ENCODE results near the gene DIPK1B.
A peak's percentile ranks its signal among the peaks of the same experiment; 100 is the strongest.
"Not testable (repeated sequence)": the region's sequence is repeated elsewhere in the genome, so short reads cannot be mapped to it uniquely, and the experiment has no call there.

DIPK1B gene

GRCh38 chr9:136700304-136700703 lies 12.1 kb upstream of the DIPK1B start:
- no peak for DNase-seq

- DNase-seq = no peak
Observed at GRCh38 chr9:136700959-136701667, 11.3 kb upstream of the DIPK1B start.

GRCh38 chr9:136701668-136702053 lies 10.7 kb upstream of the DIPK1B start:
- DNase-seq = no peak

DNA sequence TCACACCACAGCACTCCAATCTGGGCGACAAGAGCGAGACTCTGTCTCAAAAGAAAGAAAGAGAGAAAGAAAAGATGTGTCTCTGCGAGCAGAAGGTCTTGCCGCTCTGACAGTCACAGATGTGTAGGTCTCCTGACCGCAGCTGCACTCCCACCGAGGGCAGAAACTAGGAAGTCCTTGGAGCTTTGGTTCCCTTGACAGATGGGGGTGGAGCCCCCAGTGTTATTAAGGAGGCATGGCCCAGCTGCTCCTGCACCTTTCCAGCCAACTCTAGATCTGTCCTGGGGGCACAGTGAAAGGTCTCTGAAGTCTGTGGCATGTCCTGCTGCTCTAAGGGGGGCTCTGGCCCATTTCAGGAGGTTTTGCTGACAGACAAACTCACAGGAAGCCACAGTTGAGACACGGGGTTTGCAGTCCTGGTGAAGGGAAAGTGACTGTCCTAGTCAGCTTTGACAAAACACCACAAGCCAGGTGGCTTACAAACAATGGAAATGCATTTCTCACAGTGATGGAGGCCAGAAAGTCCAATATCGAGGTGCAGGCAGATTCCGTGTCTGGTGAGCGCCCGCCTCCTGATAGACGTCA lies 9.0 kb upstream of the DIPK1B start:
- DNase-seq = peak; percentile 69

GRCh38 chr9:136704741-136705140 lies 7.6 kb upstream of the DIPK1B start:
- DNase-seq = not testable (repeated sequence)

DNA sequence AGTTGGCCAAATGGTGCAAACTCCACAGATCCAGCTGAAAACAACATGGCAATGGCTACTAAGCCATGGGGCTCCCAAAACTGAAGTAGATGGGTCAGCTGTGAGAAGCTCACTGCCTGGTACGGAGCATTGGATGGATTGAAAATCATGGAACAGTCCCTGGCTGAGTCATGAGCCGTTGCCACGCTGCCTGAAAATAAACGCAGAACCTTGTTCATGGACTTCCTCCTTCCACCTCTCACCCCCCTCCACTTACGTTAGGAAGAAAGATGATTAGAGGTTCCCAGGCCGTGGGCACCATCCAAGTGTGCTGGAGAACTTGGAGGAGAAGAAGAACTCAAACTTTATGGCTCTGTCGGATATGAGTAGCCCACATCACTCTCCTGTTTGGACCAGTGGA lies 6.8 kb upstream of the DIPK1B start:
- no peak for DNase-seq

DNA sequence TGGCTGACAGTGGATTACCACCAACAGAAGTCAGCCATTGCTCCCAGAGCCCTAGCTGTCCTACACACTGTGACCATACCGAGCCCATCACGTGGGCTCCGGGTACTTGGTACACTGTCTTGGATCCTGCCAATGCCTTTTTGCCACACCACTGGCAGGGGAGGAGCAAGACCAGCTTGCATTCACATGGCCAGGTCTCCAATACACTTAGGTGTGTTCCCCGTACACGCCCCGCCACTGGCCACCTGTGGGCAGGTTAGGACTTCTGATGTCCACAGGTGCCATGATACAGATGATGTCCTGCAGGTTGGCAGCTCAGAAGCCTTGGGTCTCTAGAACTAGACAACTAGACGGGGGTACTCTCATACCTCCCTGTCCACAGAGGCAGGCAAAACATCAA lies 5.4 kb upstream of the DIPK1B start:
- DNase-seq = no peak

DNA sequence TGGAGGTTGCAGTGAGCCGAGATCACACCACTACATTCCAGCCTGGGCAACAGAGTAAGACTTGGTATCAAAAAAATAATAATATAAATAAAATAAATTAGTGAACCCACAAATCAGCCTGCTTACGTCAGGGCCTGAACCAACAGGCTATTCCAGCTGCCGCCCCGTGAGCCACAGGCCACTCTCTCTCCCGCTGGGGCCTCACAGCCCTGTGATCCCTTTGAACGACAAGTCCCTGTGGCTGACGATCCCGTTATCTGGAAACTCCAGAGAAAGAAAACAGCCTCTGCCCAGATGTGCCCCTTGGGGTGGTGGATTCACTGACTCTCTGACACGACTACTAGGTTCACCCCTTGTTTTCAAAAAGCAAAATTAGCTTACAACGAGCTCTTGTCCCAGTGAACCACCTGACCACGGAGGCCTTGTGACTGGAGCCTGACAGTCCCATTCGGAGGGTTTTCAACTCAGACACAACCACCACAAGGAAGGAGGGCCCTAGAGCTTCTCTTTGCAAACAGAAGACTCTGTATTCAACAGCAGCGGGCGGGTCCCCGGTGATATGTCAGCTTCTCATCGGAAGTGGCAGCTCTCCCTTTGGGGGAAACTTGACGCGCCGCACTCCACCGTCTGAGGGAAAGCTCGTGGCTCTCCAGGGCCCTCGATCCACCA lies 4.4 kb upstream of the DIPK1B start:
- no peak for DNase-seq

- no peak for DNase-seq
Observed at GRCh38 chr9:136709454-136710109, 2.8 kb upstream of the DIPK1B start.

GRCh38 chr9:136710543-136710942 lies 1.8 kb upstream of the DIPK1B start:
- DNase-seq = no peak

DNA sequence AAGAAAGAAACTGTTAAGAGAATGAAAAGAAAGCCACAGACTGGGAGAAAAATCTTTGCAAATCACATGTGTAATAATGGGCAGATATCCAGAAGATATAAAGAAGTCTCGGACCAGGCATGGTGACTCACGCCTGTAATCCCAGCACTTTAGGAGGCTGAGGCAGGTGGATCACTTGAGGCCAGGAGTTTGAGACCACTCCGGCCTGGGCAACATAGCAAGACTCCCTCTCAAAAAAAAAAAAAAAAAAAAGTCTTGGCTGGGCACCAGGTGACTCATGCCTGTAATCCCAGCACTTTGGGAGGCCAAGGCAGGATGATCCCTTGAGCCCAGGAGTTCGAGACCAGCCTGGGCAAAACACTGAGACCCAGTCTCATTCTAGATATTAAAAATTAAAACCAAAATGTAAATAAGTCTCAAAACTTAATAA lies 1.1 kb upstream of the DIPK1B start:
- not testable (repeated sequence) for DNase-seq

DNA sequence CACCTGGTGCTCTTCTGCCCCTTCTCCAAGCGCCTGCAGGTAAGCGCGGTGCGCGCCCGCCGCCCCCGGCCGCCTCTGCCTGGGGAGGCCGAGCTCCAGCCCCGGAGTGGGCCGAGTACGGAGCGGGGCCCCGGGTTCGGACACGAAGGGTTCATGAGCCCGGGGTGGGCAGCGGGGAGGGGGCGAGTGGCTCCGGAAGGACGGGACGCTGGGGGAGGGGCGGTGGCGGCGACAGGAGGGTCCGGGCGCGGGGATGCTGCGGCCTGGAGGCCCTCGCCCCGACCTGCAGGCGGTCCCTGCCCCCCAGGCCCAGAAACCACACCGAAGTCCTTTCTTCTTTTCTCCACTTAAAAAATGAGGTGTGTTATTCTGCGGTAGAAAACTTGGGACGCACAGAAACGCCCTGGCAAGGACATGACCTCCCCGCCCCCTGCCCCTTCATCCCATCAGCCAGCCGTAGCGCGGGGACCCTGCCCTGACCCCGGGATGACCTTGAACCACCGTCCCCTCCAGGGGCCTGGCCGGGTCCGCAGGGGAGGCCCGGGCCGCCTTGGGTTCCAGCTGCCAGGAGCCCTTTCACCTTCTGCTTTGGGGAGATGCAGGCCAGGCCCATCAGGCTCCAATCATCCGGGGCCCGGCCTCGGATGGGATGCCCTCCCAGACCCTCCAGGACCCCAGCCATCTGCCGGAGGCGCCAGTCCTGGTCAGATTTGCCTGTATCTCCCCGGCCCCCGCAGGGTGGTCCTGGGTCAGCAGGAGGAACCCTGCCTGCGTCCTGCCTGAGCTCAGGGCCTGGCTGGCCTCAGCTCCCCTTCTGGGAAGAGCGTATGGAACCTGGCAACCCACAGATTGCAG lies 545 bp downstream of the DIPK1B start:
- no peak for DNase-seq

GRCh38 chr9:136713550-136713949 lies 1.2 kb downstream of the DIPK1B start:
- no peak for DNase-seq

DNA sequence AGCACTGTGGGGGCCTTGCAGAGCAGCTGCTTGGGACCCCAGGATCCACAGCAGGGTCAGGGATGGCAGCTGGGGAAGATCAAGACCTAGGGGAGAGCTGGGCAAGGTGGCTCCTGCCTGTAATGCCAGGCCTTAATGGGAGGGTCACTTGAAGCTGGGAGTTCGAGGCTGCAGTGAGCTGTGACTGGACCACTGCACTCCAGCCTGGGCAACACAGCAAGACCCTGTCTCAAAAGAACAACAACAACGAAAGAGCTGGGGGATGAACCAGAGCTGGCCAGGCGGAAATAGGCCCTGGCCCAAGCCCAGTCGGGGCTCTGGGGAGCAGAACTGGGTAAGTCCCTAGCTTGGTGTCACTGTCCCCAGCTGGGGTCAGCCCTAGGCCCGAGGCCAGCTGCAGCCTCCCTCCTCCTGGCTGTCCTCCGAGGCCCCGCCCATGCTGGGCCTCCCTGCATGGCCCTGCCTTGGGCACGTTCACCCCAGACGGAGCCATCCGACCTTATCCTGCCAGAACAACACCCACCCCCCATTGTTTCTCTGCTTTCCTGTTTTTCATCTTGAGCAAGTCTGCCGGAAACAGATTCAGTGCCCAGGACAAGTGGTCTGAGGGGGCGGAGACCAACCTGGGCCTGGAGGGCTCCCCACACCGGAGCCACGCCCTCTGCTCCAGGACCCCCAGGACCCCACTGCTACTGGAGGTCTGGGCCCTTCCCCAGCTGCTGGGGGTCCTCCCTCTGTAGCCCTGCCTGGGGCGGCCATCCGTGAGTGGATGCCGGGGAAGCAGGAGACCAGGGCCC lies 1.9 kb downstream of the DIPK1B start:
- DNase-seq = no peak

GRCh38 chr9:136714893-136715274 lies 2.5 kb downstream of the DIPK1B start:
- DNase-seq = no peak

DNA sequence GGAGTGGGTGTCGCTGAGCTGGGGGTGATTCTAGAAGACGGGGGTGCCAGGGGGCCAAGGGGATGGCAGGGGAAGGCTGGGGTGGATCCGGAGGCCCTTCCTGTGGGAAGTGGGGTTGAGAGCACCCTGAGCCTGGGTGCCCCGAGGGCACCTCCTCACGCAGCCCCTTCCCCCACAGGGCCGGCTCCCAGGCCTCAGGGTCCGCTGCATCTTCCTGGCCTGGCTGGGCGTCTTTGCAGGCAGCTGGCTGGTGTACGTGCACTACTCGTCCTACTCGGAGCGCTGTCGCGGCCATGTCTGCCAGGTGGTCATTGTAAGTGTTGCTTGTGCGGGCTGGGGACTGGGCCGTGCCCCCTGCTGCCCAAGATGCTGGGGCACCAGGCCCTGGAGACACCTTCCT lies 5.0 kb downstream of the DIPK1B start:
- DNase-seq = no peak

- no peak for DNase-seq
Observed at GRCh38 chr9:136718345-136719194, 6.2 kb downstream of the DIPK1B start.

- no peak for DNase-seq
Observed at GRCh38 chr9:136719195-136719880, 7.0 kb downstream of the DIPK1B start.

DNA sequence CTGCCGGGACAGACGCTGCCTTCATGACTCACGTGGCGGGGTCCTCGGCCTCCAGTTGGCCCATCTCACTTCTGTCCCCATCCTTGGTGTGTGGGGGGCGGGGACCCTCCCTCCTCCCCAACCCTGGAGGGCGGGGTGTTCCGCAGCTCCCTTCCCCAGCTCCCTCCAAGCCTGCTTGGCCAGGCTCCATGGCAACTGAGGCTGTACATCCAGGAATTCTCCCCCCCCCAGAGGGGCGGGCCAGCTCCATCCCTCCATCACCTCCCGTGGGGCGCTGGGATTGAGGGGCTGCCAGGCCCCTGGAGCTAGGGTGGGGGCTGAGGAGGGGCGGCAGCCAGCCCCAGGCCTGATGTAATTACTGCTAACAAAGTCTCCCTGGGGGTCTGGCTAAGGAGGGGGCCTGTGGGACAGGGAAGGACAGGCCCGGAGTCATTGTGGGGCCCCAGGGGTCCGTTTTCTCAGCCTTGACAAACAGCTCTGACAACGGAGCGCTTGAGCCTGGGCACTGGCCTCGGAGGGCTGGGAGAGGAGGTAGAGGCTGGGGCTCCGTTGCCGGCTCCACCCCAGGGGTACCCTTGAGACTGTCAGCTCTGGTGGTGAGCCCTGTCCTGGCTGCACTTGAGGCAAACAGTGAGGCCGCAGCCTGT lies 8.0 kb downstream of the DIPK1B start:
- no peak for DNase-seq

DNA sequence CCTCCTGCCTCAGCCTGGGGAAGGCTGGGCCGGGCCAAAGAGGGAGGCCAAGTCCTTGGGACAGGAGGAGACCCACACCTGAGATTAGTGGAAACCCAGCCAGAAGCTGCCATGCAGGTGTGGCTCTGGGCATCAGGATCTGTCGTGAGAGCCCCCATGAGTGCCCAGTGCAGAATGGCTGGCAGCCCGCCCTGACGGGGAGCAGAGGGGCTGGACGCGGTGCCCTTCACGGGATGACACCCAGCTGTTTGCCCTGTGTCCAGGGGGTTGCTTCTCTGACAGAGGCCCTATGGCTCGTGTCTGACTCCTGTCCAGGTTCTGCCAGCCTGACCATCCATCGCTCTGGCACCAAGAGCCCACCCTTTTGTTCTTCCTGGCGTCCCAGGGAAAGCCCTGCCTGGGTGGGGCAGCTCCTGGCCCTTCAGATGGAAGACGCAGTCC lies 8.5 kb downstream of the DIPK1B start:
- no peak for DNase-seq

Measured in NCI-H524 treated with DMSO at 0.1 percent for 48 hours (cell line).